Measurements from ENCODE around the gene FIP1L1. TPM values are rescaled to one million over a fixed set of nuclear protein-coding genes. Genes with fewer than 3 reads are reported as not detected.
A peak's percentile ranks its signal among the peaks of the same experiment; 100 is the strongest.

FIP1L1 gene
- total RNA-seq, 1 donor from 2014 or later, result 27.1 TPM

DNA sequence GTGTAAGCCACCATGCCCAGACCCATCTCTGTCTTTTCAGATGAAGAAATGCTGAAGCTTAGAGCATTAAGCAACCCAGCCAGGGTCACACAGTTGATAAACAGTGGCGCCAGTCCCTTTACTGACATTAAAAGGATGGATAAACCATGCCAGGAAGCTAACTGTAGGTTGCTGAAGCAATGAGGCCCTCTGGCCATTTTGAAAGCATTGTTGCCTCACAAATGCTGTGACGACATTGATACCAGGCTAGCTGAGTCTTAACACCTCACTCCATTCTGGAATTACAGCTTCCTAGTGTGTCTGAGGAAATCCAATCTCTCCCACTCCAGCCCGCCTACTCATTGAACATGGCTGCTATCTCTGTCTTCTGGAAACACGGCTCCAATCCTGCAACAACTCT lies 124.1 kb downstream of the FIP1L1 start:
- ATAC-seq, result peak; percentile 47

DNA sequence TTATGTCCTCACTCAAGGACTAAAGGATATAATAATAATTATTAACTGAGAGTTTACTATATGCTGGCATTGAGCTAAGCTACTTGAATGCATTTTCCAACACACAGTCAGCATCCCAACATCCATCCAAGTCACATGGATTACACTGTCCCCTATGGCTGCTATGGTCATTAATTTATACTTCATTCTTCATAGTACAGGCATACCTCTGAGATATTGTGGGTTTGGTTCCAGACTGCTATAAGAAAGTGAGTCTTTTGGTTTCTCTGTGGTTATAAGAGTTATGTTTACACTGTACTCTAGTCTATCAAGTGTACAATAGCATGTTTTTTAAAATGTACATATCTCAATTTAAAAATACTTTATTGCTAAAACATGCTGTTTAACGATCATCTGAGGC lies 124.7 kb downstream of the FIP1L1 start:
- no peak for ATAC-seq

- peak; percentile 35 for ATAC-seq
Measured at GRCh38 chr4:53505947-53506346, 128.5 kb downstream of the FIP1L1 start.

DNA sequence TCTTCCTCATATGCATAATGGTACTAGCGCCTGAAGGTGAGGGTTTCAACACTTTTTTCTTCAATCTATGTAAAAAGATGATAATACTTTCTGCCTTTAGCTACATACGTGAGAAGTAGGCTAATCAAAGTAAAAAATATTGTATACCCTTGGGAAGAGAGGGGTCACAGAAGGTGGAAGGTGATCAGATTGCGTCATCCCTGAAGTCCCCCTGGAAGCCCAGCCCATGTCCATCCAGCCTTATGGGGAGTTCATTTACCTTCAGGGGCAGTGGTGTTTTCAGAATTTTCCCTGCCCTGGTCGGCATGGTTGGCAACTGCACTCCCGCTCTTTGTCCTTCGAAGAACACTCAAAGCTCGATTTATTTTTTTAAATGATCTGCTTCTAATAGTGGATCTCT lies 129.6 kb downstream of the FIP1L1 start:
- no peak for ATAC-seq

DNA sequence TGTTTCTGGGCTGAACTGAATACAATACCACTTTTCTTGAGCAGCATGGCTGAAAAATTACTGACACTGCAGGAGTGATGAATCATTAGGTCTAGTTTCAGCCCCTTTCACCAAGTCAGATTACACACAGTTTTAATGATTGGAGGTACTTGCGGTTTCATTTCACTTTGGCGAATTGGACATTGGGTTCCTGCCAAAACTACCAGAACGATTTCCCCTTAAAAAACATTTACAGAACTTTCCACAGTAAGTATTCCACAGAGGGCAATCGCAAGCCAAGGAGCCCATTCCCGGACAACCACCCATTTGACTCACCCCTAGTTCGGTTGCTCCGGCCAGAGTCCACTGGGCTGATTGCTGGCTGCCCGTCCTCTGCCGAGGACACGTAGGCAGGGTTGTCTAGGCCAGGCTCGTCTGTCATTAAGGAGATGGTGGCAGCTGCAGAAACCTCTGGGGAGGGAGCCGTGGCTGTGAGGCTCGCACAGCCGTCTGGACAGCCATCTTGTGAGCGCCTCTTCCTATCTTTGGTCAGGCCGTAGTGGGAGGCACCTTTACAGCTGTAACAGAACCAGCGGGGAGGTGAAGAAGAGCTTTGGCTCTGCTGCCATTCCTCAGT lies 130.3 kb downstream of the FIP1L1 start:
- ATAC-seq, result no peak

GRCh38 chr4:53508446-53508845 lies 131.0 kb downstream of the FIP1L1 start:
- ATAC-seq, result no peak

DNA sequence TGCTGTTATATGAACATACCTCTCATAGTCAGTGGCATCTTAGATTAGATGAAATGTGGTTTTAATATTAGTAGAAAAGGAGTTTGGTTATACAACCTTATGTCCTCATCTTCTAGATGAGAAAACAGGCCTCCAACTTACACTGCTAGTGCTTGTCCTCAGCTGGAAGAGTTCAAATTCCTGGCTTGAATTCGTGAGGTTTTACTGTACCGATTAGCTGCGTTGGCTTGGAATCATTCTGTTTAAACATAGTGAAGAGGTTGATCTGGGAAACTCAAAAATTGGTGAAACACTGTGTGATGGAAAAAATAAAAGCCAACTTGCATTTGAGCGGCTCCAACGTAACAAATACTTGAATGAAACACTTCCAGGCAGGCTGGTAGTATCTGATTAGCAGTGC lies 132.9 kb downstream of the FIP1L1 start:
- no peak for ATAC-seq

Other genes with a start within 250 kb of the FIP1L1 start
- 16.5 TPM for gene SCFD2, start 11.6 kb upstream of the FIP1L1 start, total RNA-seq
- 23.8 TPM for gene LNX1, start 213.8 kb downstream of the FIP1L1 start, total RNA-seq

Data from esophagus mucosa (tissue), 1 donor.